DMS153 (cell line): ENCODE measurements around the gene SFTPB.

Experiments used
- DNase-seq: peaks from one replicate; lab custom pipeline; 2025; lab: John Stamatoyannopoulos, UW

Gene SFTPB

DNA sequence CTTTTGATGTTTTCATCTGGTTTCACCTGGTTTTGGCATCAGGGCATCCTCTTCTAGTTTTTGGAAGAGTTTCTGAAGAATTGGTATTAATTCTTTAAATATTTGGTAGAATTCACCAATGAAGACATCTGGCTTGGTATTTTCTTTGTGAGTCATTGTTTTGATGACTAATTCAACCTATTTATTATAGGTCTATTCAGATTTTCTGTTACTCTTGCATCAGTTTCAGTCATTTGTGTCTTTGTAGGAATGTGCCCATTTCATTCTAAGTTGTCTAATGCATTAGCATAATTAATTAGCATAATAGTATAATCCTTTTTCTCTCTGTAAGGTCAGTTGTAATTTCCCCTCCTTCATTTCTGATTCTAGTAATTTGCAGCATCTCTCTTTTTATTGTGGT is 34.2 kb upstream of the SFTPB start:
- no peak for DNase-seq

DNA sequence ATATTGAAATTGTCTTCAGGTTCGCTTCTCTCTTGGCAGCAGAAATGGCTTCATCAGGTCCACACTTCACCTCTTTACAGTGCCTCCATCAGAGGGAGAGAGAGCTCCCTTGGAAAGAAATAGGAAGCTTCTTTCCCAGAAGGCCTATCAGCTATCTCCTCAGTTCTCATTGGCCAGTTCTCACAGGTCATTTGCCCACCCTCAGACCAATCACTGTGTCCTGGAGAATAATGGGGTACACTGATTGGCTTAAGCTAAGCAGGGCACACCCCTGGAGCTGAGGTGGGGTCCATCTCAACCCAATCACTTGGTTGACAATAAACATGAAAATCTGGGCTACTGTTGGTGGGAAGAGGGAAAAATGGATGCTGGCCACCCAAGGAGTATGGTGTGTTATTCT is 31.3 kb upstream of the SFTPB start:
- no peak for DNase-seq

- no peak for DNase-seq
Observed at GRCh38 chr2:85698880-85699254, 30.9 kb upstream of the SFTPB start.

- DNase-seq = no peak
Observed at GRCh38 chr2:85698184-85698879, 30.3 kb upstream of the SFTPB start.

- no peak for DNase-seq
Observed at GRCh38 chr2:85697716-85698115, 29.7 kb upstream of the SFTPB start.

- no peak for DNase-seq
Observed at GRCh38 chr2:85697096-85697495, 29.1 kb upstream of the SFTPB start.

GRCh38 chr2:85695691-85696668 is 28.0 kb upstream of the SFTPB start:
- no peak for DNase-seq

DNA sequence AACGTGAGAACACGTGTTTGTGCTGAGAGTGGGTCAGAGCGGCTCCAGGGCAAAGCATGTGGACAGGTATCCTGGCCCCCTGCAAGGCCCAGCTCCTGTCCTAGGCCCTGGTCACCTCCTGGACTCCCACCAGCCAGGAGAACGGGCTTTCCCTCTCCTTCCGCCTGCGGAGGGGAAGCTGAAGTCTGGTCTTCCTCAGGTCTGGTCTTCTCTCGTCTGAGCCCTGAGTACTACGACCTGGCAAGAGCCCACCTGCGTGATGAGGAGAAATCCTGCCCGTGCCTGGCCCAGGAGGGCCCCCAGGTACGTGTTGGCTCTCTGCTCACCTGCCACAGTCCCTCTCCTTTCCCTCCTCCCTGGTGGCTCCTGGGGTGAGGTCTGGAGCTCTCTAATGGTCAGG is 27.1 kb upstream of the SFTPB start:
- no peak for DNase-seq

DNA sequence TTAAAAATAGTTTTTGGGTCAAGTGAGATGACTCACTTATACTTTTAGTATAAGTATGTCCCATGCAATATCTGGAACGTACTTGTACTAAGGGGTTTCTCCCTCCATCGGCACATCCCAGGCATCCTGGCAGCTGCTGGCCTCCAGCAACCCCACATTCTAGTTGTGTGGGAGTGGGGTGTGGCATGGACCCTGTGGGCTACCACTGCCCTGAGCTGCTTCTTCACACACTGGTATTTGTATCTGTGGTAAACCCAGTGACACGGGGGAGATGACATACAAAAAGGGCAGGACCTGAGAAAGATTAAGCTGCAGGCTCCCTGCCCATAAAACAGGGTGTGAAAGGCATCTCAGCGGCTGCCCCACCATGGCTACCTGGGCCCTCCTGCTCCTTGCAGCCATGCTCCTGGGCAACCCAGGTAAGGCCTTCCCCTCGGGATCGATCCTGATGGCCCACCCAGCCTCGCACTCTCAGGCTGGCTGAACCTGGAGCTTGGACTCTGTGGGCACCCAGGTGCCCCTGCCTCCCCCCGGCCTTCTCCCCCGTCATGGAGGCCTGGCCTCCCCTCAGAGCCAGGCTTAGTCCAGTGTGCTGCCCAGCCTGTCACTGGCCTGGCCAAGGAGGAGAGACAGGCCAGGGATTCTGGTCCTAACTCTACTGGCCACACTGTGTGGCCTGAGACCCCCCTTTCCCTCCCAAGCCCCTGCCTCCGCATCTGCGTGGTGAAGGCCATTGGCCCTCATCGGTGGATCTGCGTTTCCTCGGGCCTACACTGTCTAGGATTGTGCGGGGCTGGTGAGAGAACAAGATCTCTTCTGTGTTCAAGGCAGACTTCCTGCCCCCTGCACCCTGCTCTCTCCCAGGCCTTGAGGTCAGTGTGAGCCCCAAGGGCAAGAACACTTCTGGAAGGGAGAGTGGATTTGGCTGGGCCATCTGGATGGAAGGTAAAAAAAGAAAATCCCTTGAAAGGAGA is 26.3 kb upstream of the SFTPB start, which contains the start of gene GNLY:
GNLY (plus strand) TSS at position 307 of the 974 bp plus-strand sequence; CDS start at position 368, 61 bp downstream.
- no peak for DNase-seq

GRCh38 chr2:85692039-85692645 is 24.1 kb upstream of the SFTPB start:
- no peak for DNase-seq

- DNase-seq = no peak
Observed at GRCh38 chr2:85690932-85691331, 22.9 kb upstream of the SFTPB start.

DNA sequence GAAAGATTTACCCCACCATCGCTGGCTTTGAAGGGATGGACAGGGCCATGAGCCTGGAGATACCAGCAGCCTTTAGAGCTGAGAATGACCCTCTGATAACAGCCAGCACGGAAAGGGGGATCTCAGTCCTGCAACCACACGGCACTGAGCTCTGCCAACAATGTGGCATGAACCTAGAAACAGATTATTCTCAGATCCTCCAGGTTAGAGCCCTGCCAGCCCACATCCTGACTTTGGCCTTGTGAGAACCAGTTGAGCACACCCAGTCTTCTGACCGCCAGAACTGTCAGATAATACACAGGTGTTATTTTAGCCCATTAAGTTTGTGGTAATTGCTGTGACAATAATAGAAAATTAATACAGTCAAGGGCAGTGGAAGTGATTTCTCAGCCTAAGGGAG is 16.8 kb upstream of the SFTPB start:
- no peak for DNase-seq

DNA sequence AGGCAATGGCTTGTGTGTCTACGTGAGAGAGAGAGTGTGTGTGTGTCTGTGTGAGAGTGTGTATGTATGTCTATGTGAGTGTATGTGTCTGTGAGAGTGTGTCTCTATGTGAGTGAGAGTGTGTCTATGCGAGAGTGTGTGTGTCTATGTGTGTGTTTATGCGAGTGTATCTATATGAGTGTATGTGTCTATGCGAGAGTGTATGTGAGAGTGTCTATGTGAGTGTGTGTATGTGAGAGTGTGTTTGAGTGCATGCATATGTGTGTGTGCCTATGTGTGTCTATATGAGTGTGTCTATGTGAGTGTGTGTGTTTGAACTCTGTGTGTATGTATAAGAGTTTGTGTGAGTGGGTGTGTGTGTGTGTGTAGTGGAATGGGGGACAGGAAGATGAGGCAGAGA is 16.4 kb upstream of the SFTPB start:
- DNase-seq = no peak

DNA sequence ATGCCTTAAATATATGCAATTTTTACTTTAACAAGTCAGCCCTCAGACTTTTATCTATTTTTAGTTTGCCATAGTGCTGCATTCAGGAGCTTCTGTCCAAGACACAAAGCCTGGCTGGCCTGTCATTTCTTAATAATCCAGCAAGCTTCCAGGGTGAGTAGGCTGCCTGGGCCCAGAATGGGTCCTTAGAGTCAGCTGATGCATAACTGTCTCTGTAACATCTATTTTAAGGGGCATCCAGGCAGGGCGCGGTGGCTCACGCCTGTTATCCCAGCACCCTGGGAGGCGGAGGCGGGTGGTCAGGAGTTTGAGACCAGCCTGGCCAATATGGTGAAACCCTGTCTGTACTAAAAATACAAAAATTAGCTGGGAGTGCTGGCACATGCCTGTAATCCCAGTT is 14.4 kb upstream of the SFTPB start:
- DNase-seq = no peak

- no peak for DNase-seq
Observed at GRCh38 chr2:85681776-85682175, 13.8 kb upstream of the SFTPB start.

- no peak for DNase-seq
Observed at GRCh38 chr2:85681372-85681763, 13.4 kb upstream of the SFTPB start.

- DNase-seq = no peak
Observed at GRCh38 chr2:85680707-85681371, 12.8 kb upstream of the SFTPB start.

- peak; percentile 55 for DNase-seq
Observed at GRCh38 chr2:85678794-85679672, 11.0 kb upstream of the SFTPB start.

DNA sequence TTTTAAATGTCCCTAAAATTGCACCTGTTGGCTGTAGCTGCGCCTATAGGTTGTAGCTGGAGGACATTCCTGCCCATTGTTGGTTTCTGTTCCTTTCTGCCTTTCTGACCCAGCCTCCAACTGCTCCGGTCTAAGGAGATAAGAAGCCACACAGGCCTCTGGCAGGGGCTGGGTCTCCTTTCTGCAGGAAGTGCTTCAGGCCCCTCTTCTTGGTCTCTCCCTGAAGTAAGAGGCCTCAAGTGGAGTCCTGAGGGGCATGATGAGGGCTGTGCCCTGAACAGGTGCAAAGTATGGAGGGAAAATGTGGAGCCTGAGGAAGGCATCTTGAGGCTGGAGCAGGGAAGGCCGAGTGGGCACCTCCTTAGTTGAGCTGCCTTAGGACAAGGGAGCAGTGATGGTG is 10.4 kb upstream of the SFTPB start:
- no peak for DNase-seq
